ENCODE data around the gene SUN2.

The SUN2 gene

GRCh38 chr22:38753948-38754750 lies 1.6 kb downstream of the SUN2 start:
- DNase-seq (ENCODE audit: low spot score): peak; percentile 45

DNA sequence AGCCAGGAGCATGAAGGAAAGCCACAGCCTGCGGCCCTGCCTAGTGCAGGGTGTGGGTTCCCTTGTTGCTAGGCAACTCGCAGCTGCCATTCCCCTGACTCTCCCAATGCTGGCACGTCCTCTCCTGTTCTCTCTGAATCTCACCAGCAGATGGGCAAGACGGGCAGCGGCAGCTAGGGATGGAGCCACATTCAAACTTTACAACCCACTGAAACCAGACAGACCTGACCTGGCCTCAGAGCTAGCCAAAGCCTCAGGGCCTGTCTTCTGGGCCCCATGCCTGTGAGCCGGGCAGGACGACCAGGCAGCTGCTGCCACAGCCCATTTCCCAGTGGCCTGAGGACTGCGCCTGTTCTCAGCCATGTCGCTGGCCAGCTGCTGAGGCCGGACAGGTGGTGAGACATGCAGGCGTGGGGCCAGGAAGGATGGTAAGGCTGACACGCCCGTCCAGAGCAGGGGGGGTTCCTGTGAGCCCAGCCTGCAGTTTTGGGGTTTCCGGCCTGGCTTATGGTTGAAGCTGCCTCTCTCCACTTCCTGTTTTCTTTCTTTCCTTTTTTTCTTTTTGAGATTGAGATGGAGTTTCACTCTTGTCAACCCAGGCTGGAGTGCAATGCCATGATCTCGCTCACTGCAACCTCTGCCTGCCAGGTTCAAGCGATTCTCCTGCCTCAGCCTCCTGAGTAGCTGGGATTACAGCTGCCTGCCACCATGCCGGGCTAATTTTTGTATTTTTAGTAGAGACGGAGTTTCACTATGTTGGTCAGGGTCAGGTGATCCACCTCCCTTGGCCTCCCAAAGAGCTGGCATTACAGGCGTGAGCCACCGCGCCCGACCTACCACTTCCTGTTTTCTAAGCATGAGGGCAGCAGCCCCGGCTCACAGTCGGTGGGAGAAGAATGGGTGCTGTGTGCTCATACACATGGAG lies 4.1 kb downstream of the SUN2 start:
- DNase-seq (ENCODE audit: low spot score): peak; percentile 44

GRCh38 chr22:38751066-38751421 lies 4.8 kb downstream of the SUN2 start:
- no peak for DNase-seq (ENCODE audit: low spot score)

DNA sequence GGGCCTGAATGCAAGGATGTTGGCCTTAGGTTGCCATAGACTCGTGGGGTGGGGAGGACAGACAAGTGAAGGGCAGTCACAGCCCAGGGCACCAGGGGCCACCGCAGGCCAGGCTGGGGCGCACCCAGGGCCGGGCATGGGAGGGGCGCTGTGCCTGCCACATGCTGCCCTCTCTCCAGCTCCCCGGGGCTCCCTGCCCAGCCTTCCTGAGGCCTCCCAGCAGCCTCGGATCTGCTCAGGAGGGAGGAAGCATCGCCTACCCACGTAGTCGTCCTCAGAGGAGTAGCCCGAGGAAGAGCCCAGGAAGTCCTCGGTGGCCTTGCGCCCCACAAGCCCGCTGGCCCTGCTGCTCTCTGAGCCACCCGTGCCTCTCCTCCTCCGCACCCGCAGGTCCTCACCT lies 5.2 kb downstream of the SUN2 start:
- no peak for DNase-seq (ENCODE audit: low spot score)

DNA sequence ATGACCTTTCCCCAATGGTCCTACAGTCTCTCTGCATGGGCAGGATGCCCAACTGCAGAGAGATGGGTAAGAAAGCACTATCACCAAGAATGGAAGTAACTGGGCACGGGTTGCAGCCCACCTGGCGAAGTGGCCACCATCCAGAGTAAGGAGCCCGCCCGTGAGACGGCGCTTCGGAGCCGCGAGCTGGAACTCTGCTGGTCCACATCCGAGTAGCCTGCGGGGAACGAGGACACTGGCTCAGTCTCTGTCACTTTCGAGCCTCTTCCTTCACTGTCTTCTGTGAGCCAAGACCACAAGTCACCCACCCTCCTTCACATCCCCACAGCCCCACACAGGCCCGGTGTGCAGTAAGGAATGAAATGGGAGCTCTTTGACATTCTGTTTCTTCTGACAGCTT lies 5.7 kb downstream of the SUN2 start:
- no peak for DNase-seq (ENCODE audit: low spot score)

DNA sequence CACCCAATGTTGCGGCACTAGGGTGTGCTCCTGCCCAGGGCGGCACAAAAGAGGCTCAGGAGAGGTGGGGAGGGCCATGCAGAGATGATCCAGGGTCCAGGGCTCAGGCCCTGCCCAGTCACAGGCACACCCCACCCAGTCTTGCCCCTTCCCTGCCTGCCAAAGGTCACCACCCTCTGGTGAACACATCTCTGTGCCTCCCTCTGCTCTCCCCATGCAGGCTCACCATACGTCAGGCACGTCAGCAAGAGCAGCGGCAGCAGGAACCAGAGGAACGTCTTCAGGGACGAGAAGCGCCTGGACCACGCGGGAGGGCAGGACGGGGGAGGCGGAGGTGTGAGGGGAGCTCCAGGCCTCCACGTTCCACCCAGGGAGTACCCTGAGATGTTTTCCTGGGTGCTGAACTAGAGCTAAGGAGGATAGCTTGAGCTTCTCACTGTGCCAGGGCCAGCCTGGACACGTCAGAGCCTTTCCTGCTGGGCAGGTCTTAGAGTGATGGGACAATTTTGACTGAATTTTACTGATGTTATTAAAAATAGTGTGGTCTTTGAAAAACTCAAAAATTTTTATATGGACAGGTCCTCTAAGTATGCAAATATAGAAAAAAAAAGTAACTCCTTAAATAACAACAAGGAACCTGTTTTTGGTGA lies 7.2 kb downstream of the SUN2 start:
- no peak for DNase-seq (ENCODE audit: low spot score)

DNA sequence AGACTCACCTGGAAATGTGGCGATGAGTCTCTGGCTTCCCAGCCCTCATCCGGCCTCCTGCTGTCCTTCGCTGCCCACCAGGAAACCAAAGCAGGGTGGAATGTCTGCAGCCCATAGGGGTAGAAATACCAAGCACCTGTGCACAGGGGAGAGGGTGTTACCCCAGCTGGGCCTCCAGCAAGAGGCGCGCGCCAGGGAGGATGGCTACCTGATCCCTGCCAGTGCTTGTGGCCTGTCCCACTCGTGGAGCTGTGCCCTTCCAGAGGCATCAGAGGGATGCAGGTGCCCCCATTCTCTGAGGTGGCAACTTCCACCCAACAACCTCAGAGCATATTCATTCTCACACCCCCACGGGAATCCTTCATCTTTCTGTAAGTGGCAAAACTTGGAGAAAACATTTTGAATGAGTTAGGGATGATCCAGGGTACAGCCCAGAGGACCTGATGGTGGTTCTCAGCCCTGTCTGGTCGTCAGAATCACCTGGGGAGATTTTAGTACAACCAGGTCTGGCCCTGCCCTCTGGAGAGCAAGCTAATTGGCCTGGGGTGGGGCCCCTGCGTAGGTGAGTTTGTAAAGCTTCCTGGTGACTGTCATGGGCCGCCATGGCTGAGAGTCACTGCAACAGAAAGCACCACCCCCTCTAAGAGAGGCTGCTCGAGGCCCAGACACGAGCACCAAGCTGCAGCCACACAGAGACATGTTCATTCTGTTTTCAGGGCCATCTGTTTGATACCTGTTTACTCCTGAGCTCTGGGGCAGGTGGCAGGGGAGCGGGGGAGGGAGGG lies 9.9 kb downstream of the SUN2 start:
- no peak for DNase-seq (ENCODE audit: low spot score)

DNA sequence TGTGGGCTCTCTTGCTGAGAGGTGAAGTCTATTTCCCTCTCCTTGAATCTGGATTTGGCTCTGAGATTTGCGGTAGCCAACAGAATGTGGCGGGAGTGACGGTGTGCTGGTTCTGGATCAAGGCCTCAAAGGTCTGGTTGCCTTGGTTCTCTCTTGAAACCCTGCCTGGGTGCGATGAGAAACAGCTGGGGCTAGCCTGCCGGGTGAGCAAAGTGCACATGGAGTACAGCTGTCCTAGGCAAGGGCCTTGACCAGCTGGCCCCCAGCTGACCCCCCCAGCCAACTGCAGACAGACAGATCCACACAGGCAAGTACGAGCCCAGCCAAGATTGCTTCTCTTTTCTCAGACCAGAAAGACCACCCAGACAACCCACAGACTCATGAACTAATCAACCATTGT lies 10.8 kb downstream of the SUN2 start:
- DNase-seq (ENCODE audit: low spot score): no peak

DNA sequence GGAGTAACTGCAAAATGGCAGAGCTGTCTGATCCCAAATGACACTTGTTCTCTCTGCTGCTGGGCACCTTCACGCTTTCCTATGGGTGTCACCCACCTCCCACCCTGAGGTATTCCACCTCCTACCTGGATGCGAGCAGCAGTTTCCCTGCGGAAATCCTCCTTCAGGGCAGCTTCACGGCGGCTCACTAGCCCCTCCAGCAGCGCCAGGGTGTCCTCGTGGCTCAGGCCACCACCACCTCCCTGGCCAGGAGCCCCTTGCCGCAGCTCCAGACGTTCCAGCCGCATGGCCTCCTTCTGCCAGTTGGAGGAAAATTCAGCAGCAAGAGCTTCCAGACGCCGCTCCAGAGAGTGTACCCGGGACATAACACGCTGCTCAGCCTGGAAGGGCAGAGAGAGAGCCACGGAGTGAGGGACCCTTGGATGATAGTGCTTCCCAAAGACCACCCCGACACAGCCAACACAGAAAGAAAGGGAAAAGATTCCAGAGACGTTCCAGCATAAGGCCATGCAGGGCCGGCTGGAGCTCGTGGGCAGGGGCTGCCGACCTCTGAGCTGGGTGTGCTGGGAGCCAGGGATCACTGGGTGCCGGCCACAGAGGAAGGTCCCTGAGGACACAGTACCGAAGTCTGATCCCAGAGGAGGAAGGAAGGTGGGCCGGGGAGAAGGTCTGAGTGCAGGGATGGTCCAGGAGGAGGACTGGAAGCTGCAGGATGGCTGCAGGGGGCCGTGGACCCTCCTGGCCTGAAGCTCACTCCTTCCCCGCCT lies 13.4 kb downstream of the SUN2 start:
- DNase-seq (ENCODE audit: low spot score): no peak

- DNase-seq (ENCODE audit: low spot score): no peak
Observed at GRCh38 chr22:38741576-38741975, 14.2 kb downstream of the SUN2 start.

- DNase-seq (ENCODE audit: low spot score): no peak
Observed at GRCh38 chr22:38741166-38741565, 14.6 kb downstream of the SUN2 start.

DNA sequence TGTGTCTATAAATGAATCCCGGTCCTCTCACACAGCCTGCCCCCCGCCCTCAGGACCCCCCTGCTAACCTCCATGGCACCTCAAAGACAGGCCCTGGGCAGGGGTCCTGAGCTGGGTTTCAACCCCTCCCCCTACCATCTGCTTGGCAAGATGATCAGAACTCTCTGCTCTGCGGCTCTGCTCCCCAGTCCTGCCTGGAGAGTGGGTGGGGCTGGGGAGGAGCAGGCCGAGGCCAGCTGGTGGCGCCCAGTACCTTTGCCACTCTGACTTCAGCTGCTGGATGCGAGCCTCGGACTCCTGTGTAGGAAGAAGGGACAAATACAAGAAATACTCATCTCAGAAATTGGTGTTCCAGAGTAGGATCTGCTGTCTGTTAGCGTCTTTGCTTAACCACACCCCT lies 15.0 kb downstream of the SUN2 start:
- DNase-seq (ENCODE audit: low spot score): no peak

- DNase-seq (ENCODE audit: low spot score): no peak
Observed at GRCh38 chr22:38740116-38740723, 15.6 kb downstream of the SUN2 start.

GRCh38 chr22:38739300-38740055 lies 16.3 kb downstream of the SUN2 start:
- DNase-seq (ENCODE audit: low spot score): no peak

GRCh38 chr22:38738475-38739070 lies 17.2 kb downstream of the SUN2 start:
- DNase-seq (ENCODE audit: low spot score): no peak

DNA sequence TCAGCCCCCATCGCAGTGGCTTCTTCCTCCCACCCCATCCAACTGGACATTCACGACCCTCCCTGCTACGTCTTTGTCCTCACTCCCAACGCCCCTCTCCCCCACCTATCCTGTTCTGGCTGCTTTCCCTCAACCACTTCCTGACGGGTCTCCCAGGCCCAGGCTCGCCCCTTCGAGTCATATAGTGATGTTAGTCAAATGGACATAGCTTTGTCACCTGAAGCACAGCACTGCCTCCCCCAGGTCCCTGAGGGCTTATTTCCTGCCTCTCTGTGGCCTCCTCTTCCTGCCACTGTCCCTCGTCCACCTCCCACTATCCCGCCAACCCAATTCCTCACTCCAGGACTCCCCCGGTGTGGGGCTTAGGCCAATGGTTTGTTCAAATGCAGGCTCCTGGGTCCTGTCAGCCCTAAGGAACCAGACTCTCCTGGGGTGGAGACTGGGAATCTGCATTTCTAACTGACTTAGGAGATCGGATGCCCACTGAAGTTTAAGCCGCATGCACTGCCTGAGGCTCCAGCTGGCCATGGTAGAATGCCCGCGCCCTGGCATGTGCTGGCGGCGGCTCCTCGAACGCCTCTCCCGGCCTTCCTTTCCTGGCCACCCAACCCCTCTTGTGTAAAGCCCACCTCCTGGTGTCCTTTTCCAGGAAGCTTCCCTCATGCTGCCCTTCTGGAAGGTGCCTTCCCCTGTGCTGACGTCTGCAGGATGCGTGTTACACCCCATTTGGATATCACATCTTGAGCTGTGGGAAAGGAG lies 18.3 kb downstream of the SUN2 start:
- no peak for DNase-seq (ENCODE audit: low spot score)

DNA sequence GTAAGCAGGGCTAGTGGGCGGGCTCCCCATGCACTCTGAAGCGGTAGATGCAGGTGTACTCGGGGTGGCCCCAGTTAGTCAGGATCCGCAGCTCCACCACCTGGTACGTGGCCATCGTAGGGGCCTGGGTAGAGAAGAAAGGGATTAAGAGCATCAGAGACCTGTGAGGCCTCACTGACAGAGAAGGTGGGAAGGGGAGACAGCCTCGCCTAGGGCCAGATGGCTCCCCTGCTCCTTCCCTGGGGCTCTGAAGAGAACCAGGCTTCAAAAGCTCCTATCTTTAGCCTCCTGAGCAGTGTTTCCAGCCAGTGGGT lies 19.6 kb downstream of the SUN2 start:
- no peak for DNase-seq (ENCODE audit: low spot score)

- no peak for DNase-seq (ENCODE audit: low spot score)
Observed at GRCh38 chr22:38735465-38736256, 20.1 kb downstream of the SUN2 start.
